GM18508 (cell line): ENCODE data around the gene SPSB4.

Experiments
- ATAC-seq: cut with Tn5 transposase; IDR thresholded peaks from one replicate; pipeline ENCODE4 v1.9.1; 2021; ENCODE audit warnings: moderate number of reproducible peaks; ENCODE audit not compliant: insufficient read depth, unreplicated experiment

Gene SPSB4

DNA sequence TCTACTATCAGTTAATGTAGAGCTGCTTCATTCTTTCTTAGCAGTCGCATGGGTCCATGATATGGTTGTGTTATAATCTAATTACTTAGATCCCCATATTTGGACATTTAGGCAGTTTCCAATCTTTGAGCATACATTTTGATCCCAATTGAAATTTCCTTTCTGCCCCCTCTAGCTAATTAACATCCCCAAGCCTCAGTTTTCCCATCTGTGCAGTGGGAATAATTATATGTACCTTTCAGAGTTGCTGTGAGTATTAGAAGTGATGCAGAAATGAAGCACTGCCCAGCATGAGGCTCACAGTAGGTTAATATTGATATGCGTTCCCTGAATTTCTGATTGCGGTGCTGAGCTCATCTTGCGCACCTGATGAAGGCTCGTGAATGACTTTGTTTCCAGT, 21.8 kb downstream of the SPSB4 start:
- no peak for ATAC-seq

DNA sequence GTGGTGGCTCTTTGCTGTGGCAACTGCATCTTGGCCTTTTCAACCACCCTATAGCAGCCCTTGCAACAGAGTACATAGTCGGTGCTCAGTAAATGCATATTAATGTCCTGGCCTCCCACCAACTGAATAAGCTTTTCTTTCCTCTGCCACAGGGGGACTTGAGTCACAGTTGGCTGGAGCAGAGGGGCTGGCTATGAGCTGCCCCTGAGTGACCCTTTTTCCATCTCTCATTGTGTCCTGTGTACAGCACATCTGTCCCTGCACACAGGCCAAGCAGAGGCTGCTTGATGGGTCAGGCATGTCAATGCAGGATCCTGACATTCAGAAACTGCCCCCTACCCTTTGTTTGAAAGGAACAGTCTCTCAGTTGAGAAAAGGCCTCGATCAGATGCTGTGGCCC, 22.4 kb downstream of the SPSB4 start:
- ATAC-seq, result no peak

DNA sequence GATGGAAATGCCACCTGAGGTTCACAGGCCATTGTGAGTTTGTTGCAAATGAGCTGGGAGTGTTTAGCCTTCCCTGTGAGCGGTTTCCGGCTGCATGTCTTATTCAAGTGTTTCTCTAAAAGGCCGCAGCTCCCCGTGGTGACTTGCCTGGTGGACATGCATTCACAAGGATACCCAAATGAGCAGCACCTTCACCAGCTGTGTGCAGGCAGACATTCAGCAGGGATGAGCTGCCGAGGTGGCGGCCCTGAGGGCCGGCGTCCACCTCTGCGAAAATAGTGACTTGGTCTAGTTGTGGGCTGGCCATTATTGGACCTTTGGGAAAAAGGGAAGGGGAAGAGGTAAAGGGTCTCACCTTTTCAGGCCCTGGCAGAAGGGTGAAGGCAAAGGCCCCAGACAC, 23.4 kb downstream of the SPSB4 start:
- no peak for ATAC-seq

DNA sequence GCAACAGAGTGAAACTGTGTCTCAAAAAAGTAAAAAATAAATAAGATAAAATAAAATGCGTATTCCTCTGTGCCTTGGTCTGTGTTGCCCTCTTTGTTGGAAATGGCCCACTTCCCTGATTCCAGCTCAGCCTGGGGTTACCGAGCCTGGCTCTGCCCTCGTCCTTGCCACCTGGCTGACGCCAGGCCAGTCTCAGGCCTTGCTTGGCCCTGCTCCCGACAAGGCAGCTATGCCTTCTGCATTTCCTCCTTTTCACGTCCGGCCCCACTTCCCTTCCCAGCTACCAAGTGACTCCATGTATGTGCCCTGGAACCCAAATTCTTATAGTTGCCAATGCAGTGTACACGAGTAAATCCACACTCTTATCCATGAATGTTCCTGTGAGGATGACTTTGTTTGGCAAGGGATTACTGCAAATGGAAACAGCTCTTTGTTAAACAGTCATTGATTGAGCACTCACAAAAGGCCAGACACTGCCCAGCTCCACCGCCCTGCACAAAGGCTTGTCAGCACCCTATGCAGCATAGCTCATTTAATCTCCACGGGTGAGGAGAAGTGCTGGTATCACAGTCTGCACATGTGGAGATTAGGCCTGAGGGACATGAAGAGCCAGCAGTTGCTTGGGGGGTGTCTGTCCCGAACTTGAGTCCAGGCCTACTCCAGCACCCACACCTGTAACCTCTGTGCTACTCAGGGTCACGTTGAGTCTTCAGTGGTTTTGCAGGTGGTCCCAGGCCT, 25.1 kb downstream of the SPSB4 start:
- no peak for ATAC-seq

DNA sequence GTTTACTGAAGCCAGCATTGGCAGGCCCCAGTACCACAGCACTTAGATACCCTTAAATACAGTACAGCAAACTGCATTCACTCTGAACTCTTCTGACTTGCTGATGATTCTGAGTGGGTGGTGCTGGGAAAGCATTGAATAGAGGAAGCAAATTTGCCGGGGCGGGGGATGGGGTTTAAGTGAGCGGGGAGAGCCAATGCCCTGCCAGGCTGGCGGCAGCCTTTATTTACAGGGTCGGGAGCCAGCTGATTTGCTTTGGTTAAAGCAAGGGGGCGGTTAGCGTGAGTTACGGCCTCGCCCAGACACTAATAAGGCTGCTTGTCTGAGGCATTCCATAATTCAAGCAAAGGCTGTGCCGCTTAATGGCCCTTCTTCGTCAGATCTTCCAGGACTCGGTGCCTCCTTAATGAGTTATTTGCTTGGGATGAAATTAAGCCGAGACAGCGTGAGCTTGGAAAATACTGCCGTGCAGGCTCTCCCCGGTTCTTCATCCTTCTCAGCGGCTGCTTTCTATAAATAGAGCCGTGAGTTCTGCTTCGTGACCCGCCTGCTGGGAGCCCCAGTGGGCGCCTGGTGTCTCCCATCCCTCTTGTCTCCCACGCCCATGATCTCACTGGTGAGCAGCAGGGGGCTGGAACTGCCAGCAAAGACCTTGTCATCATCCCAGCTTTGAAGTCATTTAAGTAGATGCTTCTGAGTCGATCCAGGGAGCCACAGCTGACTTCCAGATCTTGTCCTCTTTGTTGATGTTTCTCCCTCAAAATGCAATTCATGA, 25.8 kb downstream of the SPSB4 start:
- no peak for ATAC-seq

DNA sequence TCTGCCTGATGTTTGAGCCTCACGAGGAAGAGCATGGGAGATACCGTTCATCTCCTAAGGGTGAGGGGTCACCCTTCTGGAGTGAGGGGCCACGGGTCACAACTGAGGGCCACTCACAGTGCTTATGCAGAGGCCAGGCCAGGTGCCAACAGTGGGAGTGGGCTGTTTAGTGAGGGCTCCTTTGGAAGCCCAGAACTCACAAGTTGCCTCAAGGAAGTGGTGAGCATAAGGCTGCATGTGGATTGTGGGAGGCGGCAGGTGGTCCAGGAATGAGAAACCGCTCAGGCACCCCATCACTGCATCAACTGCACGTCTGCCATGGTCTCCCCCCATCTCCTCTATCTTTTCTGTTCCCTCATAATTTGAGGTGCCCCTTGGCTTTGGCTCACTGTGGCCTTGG, 26.5 kb downstream of the SPSB4 start:
- ATAC-seq, result no peak

DNA sequence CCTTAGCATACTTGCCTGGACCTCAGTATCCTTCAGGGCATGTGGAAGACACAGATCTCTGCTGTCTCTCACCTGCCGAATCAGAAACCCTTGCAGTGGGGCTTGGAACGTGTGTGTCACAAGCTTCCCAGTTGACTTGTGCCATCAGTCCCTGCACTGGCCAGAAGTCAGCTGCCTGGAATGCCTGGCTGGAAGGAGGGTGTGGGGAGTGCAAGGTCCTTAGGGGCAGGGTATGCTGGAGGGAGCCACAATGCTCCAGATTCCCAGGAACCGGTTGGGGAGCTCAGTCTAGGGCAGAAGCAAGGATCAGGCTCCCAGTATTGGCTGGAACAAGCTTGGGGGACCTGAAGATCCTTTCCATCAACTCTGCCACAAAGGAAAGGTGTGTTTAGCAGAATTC, 27.1 kb downstream of the SPSB4 start:
- no peak for ATAC-seq

DNA sequence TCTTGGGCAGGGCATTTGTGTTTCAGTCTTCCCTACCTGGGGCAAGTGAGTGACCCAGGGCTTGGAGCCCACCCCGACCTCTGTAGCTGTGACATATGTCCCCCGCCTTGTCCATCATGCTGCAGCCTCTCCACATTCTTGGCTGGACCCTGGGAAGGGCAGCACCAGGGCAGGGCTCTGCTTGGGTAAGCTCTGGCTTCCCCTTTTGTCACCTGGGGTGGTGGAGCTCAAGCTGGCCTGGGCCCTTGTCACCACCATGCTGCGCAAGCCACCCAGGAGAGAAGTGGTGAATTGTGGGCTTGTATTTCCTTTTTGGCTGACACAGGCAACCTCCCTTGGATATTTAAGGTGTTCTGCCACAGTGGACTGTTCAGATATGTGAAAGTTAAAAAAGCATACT, 29.3 kb downstream of the SPSB4 start:
- ATAC-seq, result no peak

DNA sequence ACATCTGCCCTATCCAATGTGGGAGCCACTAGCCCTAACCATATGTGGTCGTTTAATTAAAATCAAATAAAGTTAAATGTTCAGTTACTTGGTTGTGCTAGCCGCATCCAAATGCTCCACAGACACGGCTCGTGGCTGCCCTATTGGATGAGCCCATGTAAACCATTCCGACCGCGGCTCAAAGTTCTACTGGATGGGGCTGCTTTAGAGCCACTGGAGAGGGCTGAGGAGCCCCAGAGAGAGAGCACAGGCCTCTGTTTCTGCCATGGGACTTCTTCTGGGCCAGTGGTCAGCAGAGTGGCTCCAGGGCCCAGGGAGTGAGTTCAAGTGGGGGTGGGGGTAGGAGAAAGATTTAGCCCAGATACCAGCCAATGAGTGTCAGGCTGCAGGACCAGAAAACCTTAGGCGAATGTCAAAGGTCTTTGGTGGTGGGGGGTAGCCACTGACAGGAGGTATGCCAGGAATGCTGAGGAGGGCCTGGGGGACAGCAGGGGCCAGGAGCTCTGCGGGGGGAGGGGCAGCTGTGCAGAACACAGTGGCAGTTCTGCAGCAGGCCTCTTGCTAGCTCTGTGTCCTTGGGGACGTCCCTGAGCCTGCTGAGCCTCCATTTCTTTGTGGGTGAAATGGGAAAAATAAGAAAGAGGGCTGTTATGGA, 30.1 kb downstream of the SPSB4 start:
- ATAC-seq, result no peak

DNA sequence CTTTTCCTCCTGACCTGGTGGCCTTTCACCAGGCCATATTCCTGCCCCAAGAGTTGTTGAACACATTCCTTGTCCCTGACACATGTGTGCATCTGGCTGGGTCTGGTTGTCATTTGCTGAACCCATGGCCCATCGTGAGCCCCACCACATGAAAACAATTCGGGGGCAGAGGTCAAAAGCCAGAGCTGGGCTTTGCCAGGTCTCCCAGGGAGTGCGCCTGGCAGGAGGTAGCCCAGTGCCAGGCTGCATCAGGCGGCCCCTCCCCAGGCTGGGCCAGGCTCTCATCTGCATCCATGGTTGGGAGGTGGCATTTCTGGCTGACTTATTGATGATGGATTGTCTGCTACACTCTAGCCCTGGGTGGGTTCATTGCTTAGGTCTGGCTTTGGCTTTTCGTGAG, 30.9 kb downstream of the SPSB4 start:
- no peak for ATAC-seq

DNA sequence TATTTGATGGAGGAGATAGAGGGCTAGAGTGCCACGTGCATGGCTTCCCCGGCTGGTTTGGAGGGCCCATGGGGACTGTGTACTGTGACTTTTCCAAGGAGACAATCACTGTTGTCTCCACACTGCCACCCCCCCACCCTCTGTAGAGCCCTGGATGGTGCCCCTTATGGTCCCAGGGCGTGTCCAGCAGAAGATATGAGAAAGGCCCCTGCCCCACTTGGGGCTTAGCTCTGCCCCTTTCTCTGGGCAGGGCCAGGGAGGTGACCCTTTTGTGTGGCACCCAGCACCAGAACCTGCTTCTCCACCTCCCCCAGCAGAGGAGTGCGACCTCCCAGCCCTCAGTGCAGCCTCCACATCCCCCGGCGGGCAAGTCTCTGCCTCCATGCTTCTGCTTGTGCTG, 32.1 kb downstream of the SPSB4 start:
- no peak for ATAC-seq

DNA sequence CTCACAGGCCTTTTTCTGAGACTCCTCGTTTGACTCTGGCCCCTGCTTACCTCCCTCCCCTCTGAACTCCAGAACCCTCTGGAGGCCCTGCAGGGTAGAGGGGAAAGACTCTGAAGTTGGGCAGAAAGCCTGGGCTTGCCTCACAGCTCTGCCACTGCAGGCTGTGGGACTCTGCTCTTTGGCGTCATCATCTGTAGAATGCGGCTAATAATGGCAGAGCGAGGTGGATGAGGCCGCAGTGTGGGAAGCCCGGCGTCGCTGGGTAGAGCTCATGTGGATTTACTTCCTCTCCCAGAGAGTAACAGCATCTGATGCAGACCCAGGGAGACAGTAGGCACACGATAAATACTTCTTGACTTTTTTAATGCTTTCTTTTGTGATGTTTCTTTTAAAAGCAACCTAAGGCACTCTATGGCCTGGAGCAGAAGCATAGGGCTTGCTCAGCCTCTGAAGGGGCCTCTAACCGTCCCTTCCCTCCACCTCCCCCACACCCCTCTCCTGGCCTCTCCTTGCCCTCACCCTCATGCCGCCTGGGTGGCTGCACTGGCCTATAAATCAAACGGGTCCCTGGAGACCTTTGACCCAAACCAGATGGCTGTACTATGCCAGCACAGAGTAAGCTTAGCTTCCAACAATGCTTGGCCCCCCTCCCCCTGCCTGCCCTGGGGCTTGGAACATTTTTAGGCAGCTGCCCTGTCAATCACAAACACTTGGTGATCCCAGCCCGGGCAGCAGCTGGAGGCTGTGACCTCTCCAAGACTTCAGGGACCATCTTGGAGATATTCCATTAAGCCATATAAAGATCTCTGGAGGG, 32.9 kb downstream of the SPSB4 start:
- no peak for ATAC-seq

DNA sequence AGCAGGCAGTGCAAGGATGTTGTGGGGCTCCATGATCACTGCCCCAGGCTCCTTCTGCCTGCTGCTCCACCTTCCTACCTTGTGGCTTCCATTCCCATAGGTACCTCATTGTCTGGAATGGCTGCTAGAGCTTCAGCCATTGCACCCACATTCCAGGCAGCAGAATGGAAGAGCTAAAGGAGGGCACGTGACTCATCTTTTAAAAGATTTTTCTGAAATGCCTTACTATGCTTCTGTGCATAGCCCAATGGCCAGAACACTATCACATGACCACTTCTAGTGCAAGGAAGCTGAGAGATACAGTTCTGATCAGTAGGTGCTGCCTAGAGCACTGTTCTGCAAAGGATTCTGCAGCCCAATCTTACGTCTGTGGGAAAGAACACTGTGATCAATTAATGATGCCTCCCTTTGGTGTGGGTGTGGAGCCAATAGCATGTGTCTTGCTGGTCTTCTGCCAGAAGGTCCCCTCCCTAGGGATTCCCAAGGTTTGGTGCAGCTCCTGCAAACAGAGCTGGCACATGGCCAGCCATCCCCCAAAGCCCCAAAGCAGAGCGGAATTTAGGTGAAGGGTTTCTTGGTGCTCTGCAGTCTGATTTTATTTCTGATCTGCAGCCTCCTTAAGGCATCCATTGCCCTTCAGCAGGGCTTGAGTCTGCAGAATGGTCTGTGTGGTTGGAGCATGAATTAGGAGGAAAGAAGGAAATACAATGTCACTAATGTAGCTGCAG, 34.4 kb downstream of the SPSB4 start:
- ATAC-seq, result no peak

DNA sequence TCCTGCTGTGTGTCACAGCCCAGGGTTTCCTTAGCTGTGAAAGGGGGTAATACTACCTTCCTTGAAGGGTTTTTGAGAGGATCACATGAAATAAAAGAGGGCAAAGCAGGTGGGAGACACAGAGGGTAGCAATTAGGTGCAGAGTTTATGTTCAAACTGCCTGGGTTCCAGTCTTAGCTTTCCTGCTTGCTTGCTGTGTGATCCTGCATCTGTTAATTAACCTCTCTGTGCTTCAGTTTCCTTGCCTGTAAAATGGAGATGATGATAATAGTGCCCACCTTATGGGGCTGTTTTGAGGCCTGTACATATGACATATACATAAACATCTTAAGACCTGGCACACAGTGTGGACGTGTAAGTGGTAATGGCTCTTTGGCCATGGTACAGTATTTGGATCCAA, 35.0 kb downstream of the SPSB4 start:
- ATAC-seq, result no peak

DNA sequence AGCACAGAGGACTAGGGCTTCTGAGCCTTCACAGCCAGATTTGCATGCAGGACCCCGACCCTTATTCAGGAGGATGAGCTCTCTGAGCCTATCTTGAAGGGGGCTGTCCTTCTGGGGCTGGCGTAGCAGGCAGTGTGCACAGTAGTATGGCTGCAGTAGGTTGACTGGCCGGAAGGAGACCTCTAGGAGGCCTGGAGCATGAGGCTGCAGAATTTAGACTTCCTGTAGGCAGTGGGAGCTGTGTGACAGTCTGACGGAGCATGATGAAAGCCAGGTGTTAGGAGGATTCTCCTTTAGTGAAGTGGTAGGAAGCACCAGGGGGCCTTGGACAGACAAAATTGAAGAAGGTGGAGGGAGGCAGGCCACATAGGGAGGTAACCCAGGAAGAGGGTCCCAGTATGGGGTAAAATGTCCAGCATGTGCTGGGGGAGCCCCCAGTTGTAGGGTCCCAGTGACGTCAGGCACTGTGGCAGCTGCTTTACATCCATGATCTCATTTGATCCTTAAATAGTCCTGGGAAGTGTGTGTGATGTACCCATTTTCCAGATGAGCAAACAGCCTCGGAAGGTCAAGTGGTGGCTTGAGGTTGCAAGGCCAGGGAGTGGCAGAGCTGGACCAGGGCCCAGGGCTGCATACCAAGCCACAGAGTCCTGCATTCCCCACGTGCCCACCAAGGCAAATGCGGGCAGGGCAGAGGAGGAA, 36.1 kb downstream of the SPSB4 start:
- no peak for ATAC-seq

DNA sequence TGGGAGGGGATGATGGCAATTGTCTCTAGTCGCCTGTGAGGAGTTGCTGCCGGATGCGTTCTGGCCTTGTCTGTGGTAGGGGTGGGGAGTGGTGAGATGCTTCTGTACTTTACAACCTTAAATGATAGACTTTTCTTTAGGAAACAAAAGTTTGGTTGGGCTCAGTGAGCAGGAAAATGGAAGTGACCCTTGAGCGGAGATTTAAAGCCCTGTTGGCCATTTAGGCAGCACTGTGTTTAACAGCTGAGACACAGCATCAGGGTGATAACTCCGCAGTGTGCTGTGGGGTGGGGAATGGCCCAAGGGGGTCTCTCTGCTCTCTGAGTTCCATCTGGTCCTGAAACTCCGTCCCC, 36.6 kb downstream of the SPSB4 start:
- ATAC-seq, result no peak

DNA sequence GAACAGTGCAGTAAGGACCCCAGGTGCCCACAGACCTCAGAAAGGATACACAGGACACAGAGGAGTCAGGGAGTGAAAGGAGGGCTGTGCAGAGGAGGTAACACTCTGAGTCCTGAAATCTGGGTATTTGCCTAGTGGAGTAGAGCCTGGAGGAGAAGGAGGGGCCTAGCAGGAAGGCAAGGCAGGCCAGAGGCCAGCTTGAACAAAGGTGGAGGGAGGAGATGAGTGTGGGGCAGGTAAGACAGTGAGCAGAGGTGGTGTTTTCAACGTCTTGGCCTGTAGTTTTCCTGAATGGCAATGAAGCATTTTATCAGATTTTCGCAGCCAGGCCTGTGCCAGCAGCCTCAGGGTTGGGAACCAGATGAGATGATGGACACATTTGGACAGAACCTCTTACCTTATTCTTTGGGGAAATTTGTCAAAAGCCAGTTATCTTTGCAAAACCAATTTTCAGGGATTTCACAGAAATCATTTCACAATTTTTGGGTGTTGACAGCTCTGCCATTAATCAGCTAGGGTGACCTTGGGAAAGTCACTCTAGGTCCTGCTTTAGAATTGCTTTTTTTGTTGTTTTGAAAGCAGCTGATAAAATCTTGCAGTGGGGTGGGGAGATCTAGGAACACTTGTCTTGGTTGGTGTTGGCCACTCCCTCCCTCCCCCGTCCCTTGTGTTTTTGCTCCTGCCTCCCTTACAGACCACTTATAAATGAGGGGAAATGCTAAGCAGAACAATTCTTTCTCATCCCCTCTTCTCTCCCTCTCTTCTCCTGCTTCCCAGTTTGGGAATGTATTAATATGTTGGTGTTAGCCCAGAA, 38.4 kb downstream of the SPSB4 start:
- no peak for ATAC-seq

DNA sequence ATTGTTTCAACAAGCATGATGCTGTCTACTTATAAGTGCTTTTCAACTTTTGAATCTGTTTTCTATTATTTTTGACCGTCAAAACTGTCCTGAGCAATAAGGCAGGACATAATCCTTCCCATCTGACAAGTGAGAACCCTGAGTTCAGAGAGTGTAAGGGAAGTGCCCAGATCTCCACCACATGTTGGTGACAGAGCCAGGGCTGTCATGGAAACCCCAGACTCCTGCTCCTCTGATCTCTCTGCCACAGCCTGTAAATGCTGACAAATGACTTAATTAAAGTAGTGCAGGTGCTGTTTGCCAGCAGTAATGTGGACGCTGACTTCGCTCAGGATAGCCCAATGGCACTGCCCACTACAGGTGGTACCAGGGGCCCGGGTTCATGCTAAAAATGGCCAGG, 40.3 kb downstream of the SPSB4 start:
- ATAC-seq, result no peak

DNA sequence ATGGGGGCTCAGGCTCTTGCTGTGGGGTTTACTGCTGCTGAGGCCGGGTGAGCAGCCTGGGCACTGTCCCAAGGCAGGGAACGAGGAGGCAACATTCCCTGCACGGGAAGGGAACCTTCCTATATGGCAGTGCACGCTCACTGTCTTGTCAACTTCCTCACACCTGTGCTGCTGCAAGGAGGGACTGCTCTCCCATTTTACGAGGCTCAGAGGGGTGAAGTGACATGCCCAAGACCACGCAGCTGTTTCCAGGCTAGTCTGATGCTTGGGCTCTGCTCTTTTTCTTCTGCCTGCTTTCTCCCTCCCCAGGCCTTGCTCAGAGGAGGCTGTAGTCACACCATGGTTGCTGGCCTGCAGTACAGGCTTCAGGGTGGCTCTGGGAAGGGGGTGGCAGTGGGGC, 41.5 kb downstream of the SPSB4 start:
- no peak for ATAC-seq
